ENCODE data around the gene GALNT16.

Gene GALNT16

DNA sequence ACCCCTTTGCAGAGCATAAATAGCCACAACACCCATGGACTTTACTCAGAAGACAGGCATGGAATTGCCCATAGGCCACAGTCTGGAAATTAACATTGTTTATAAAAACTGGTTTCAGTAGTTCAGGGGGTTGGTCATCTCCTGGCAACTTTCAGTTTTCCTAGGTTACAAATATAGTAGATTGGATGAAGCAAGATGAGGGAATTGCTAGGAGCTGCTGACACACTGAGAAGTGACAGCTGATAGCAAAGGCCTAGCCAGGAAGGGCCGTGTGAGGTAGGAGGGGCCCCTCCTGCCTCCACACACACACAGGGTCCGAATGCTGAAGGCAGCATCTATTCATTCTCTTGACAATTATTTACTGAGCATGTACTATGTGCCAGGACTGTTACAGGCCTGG is 8.3 kb downstream of the GALNT16 start:
- Histone ChIP-seq H3K27me3 (replicated peaks; ENCODE audit: insufficient read depth, low read length) (no peaks in the 10 kb centered on the region), H3K9ac (ENCODE audit: low read length) (no peak overlapping the region), H3K9me2 (replicated peaks; ENCODE audit: insufficient read depth, low read length) (no peaks in the 10 kb centered on the region), H3K4me1 (ENCODE audit: low read length) (no peaks in the 10 kb centered on the region), H3K79me2 (ENCODE audit: low read length) (no peaks in the 10 kb centered on the region), H4K20me1 (ENCODE audit: insufficient read depth, low read length) (no peaks in the 10 kb centered on the region), H3F3A (ENCODE audit: insufficient read depth, low read length) (no peaks in the 10 kb centered on the region), H2AFZ (ENCODE audit: low read length) (no peak overlapping the region), H3K4me3 (ENCODE audit: low read length) (no peak overlapping the region), H3K36me3 (replicated peaks; ENCODE audit: insufficient read depth, low read length) (no peaks in the 10 kb centered on the region), H3K9me3 (replicated peaks; ENCODE audit: insufficient read depth, low read length) (no peaks in the 10 kb centered on the region), H3K27ac (ENCODE audit: low read length) (no peak overlapping the region), H3K4me2 (ENCODE audit: low read depth, low read length) (no peak overlapping the region)
- DNase-seq = no peak
- TF ChIP-seq CTCF (IDR thresholded peaks at IDR 0.05; ENCODE audit: low read length) = no peak
- no peak for TF ChIP-seq EZH2 (optimal IDR thresholded peaks at IDR 0.05; ENCODE audit: low read depth, low read length)
- no peak for TF ChIP-seq EZH2phosphoT487 (IDR thresholded peaks at IDR 0.05; ENCODE audit: low read length)

DNA sequence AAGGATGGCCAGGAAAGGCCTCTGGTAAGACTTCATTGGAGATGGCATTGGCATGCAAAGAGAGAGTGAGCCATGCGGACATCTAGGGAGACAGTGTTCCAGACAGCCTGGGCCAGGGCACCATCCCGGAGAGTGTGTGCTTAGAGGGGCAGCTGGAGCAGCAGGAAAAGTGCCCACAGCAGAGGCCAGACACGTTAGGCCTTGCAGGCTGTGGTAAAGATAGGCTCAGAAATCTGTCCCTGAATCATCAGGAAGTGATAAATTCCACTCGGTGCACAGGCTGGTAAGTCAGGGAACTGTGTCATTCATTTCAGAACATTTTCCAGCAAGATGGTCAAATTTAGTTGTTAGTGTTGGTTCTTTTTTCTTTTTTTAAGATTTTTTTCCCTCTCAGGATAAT is 8.8 kb downstream of the GALNT16 start:
- TF ChIP-seq EZH2 (optimal IDR thresholded peaks at IDR 0.05; ENCODE audit: low read depth, low read length) (no peak), CTCF (IDR thresholded peaks at IDR 0.05; ENCODE audit: low read length) (no peak), EZH2phosphoT487 (IDR thresholded peaks at IDR 0.05; ENCODE audit: low read length) (no peak)
- no peaks in the 10 kb centered on the region for H3K36me3 ChIP-seq (replicated peaks; ENCODE audit: insufficient read depth, low read length)
- no peaks in the 10 kb centered on the region for H3F3A ChIP-seq (ENCODE audit: insufficient read depth, low read length)
- no peak overlapping the region for H2AFZ ChIP-seq (ENCODE audit: low read length)
- no peak overlapping the region for H3K27ac ChIP-seq (ENCODE audit: low read length)
- no peak overlapping the region for H3K4me2 ChIP-seq (ENCODE audit: low read depth, low read length)
- no peaks in the 10 kb centered on the region for H4K20me1 ChIP-seq (ENCODE audit: insufficient read depth, low read length)
- no peaks in the 10 kb centered on the region for H3K9me2 ChIP-seq (replicated peaks; ENCODE audit: insufficient read depth, low read length)
- H3K4me1 ChIP-seq (ENCODE audit: low read length) = no peaks in the 10 kb centered on the region
- no peak overlapping the region for H3K4me3 ChIP-seq (ENCODE audit: low read length)
- no peaks in the 10 kb centered on the region for H3K79me2 ChIP-seq (ENCODE audit: low read length)
- H3K27me3 ChIP-seq (replicated peaks; ENCODE audit: insufficient read depth, low read length) = no peaks in the 10 kb centered on the region
- DNase-seq = no peak
- no peak overlapping the region for H3K9ac ChIP-seq (ENCODE audit: low read length)
- no peaks in the 10 kb centered on the region for H3K9me3 ChIP-seq (replicated peaks; ENCODE audit: insufficient read depth, low read length)

DNA sequence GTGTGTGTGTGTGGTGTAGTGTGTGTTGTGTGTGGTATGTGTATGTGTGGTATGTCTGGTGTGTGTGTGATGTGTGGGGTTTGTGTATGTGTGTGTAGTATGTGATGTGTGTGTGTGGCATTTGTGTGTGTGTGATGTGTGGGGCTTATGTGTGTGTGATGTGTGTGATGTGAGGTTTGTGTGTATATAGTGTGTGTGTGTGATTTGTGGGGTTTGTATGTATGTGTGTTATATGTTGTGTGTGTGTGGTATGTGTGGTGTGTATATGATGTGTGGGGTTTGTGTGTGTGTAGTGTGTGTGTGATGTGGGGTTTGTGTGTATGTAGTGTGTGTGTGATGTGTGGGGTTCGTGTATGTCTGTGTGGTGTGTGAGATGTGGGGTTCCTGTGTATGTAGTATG is 9.4 kb downstream of the GALNT16 start:
- Histone ChIP-seq H3F3A (ENCODE audit: insufficient read depth, low read length) (no peaks in the 10 kb centered on the region), H3K4me1 (ENCODE audit: low read length) (no peaks in the 10 kb centered on the region), H3K27me3 (replicated peaks; ENCODE audit: insufficient read depth, low read length) (no peaks in the 10 kb centered on the region), H4K20me1 (ENCODE audit: insufficient read depth, low read length) (no peaks in the 10 kb centered on the region), H3K36me3 (replicated peaks; ENCODE audit: insufficient read depth, low read length) (no peaks in the 10 kb centered on the region), H3K27ac (ENCODE audit: low read length) (no peak overlapping the region), H3K9ac (ENCODE audit: low read length) (no peak overlapping the region), H3K79me2 (ENCODE audit: low read length) (no peaks in the 10 kb centered on the region), H3K4me2 (ENCODE audit: low read depth, low read length) (no peak overlapping the region), H3K9me2 (replicated peaks; ENCODE audit: insufficient read depth, low read length) (no peaks in the 10 kb centered on the region), H2AFZ (ENCODE audit: low read length) (no peak overlapping the region), H3K4me3 (ENCODE audit: low read length) (no peak overlapping the region), H3K9me3 (replicated peaks; ENCODE audit: insufficient read depth, low read length) (no peaks in the 10 kb centered on the region)
- no peak for TF ChIP-seq CTCF (IDR thresholded peaks at IDR 0.05; ENCODE audit: low read length)
- TF ChIP-seq EZH2phosphoT487 (IDR thresholded peaks at IDR 0.05; ENCODE audit: low read length) = no peak
- TF ChIP-seq EZH2 (optimal IDR thresholded peaks at IDR 0.05; ENCODE audit: low read depth, low read length) = no peak
- no peak for DNase-seq

Data from MM.1S (cell line).